ENCODE measurements around the gene SLC6A7.
A peak's percentile ranks its signal among the peaks of the same experiment; 100 is the strongest.

The SLC6A7 gene

GRCh38 chr5:150195736-150196485 is 6.0 kb downstream of the SLC6A7 start:
- no peak for DNase-seq (ENCODE audit: low read depth)

GRCh38 chr5:150196514-150196913 is 6.7 kb downstream of the SLC6A7 start:
- DNase-seq (ENCODE audit: low read depth): no peak

GRCh38 chr5:150196986-150197385 is 7.1 kb downstream of the SLC6A7 start:
- no peak for DNase-seq (ENCODE audit: low read depth)

- no peak for DNase-seq (ENCODE audit: low read depth)
These were observed 7.6 kb downstream of the SLC6A7 start for GRCh38 chr5:150197476-150197875.

GRCh38 chr5:150202501-150202900 is 12.6 kb downstream of the SLC6A7 start:
- no peak for DNase-seq (ENCODE audit: low read depth)

- DNase-seq (ENCODE audit: low read depth): no peak
These were observed 14.1 kb downstream of the SLC6A7 start for GRCh38 chr5:150203832-150204589.

- DNase-seq (ENCODE audit: low read depth): no peak
These were observed 14.7 kb downstream of the SLC6A7 start for GRCh38 chr5:150204590-150204960.

- DNase-seq (ENCODE audit: low read depth): no peak
These were observed 16.4 kb downstream of the SLC6A7 start for GRCh38 chr5:150206098-150206778.

- DNase-seq (ENCODE audit: low read depth): no peak
These were observed 16.9 kb downstream of the SLC6A7 start for GRCh38 chr5:150206779-150207115.

GRCh38 chr5:150208187-150209098 is 18.6 kb downstream of the SLC6A7 start:
- DNase-seq (ENCODE audit: low read depth): no peak

GRCh38 chr5:150209099-150209635 is 19.3 kb downstream of the SLC6A7 start:
- DNase-seq (ENCODE audit: low read depth): no peak

- no peak for DNase-seq (ENCODE audit: low read depth)
These were observed 20.8 kb downstream of the SLC6A7 start for GRCh38 chr5:150210644-150211043.

GRCh38 chr5:150211156-150212030 is 21.5 kb downstream of the SLC6A7 start:
- no peak for DNase-seq (ENCODE audit: low read depth)

GRCh38 chr5:150213530-150213929 is 23.7 kb downstream of the SLC6A7 start:
- no peak for DNase-seq (ENCODE audit: low read depth)

GRCh38 chr5:150214289-150214688 is 24.4 kb downstream of the SLC6A7 start:
- DNase-seq (ENCODE audit: low read depth): no peak

GRCh38 chr5:150215979-150216944 is 26.4 kb downstream of the SLC6A7 start:
- no peak for DNase-seq (ENCODE audit: low read depth)

GRCh38 chr5:150217038-150217437 is 27.2 kb downstream of the SLC6A7 start:
- no peak for DNase-seq (ENCODE audit: low read depth)

- DNase-seq (ENCODE audit: low read depth): peak; percentile 68
These were observed 28.2 kb downstream of the SLC6A7 start for GRCh38 chr5:150217873-150218692.

GRCh38 chr5:150218693-150219035 is 28.8 kb downstream of the SLC6A7 start:
- no peak for DNase-seq (ENCODE audit: low read depth)
